Measurements from ENCODE around the gene SFMBT1.

Gene SFMBT1

DNA sequence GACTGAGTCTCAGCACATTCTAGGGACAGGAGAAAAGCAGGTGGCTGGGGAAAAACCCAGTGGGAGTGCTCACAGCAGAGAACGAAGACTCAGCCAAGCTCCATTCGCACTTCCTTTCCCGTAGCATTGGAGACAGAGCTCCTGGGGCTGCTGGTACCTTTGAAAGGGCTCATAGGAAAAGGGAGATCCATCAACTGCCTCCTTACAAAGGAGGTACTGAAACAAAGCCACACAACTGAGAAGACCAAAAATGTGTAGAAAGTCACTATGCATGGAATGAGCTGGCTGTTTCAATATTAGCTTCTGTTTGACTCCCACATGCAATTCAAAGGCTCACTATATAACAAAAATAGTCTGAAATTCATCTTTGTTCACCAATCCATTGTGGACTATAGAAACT is 165.4 kb downstream of the SFMBT1 start:
- DNase-seq: no peak

DNA sequence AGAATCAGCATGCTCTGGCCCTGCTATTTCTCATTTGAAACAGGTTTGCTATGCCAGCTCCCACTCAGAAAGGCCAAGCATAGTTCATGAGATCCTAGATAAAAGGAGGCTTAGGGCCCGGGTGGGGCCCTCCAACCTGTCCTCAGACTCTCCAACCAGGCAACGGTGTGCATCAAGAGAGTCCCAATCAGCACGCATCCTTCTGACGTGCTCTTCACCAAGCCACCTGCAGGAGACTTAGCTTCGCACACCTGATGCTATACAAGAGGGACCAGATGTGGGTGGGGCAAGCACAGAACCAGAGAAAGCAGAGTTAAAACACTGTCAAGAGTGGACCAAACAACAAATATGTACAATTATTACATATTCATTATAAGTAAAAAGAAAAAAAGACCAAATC is 165.8 kb downstream of the SFMBT1 start:
- DNase-seq: no peak

DNA sequence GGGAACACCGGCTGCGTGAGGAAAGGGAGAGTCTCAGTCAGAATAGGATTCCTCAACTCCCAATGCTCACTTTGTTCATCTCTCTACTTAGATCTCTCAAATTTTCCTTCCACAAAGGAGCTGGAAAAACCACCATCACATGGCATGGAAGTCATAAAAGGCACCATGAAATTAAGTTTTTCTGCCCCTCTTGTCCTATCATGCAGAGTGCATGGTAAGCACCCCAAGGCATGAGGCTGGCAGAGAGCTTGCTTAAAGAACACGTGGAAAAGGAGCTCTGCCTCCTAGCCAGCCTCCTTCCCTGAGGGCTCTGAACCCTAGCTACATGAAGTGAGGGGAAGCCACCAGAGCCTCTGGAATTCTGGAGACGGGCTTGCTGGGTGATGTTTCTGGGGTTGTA is 166.3 kb downstream of the SFMBT1 start:
- DNase-seq: no peak

DNA sequence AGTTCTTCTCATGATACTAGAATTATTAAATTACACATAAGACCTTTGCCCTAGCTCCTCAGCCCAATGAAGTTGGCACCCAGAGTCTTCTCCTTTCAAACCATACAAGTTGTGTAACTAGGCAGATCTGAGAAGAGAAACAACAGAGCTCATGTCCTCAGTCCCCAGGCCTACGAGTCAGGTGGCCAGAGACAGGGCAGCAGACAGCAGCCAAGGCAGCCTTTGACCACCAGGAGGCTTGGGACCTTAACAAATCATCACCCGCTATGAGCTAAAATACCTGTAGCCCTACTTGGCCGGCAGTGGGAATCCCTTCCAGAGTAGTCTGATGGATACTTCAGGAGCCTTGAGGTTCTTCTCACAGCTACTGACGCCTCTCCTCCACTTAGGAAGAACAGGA is 166.8 kb downstream of the SFMBT1 start:
- no peak for DNase-seq

DNA sequence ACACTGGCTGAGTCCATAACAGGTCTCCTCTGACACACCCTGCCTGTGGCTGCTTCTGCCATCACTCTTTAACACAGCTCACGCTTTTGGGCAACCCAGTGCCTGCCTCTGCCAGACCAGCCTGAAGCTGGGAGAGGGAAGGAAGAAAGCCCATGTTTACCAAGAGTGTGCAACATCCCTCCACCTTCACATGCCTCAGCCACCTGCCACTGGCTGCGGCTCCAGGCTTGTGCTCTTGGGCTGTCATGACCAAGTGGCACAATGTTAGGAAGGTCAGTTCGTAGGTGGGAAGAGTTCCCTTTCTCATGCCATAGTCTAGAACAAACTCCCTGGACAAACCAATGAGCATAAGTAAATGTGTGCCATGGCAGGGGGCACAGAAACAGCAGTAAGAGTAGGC is 168.8 kb downstream of the SFMBT1 start:
- no peak for DNase-seq

DNA sequence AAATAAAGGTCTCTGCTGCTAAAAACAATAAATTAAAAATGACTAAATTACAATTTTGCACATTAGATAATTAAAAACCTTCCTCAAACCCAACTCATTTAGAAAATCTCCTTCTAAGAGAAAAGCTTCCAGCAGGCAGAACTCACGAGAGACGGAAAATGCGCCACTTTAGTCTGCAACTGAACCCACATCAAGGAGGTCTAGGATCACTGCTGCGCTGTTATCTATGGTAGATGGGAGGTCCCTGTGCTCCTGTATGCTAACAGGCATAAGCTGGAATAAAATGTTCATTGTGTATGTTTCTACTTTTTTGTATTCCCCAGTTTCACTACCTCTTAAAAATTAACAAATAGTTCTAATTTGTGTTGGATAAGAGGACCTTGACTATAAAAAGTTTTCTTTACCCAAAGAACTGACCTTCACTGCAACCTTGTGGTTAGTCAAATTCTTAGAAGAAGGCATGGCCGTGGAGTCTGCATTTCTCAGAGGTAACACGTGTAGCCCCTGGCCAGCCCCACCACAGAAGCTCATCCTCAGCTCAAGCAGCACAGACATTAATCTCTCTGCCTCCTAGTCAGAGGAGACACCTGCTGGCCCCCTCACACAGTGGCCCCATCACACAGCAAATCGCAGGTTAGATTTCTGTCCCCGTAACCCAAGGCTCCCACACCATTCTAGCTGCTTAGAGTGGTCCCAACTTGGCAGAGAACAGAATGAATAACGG is 170.8 kb downstream of the SFMBT1 start:
- no peak for DNase-seq

DNA sequence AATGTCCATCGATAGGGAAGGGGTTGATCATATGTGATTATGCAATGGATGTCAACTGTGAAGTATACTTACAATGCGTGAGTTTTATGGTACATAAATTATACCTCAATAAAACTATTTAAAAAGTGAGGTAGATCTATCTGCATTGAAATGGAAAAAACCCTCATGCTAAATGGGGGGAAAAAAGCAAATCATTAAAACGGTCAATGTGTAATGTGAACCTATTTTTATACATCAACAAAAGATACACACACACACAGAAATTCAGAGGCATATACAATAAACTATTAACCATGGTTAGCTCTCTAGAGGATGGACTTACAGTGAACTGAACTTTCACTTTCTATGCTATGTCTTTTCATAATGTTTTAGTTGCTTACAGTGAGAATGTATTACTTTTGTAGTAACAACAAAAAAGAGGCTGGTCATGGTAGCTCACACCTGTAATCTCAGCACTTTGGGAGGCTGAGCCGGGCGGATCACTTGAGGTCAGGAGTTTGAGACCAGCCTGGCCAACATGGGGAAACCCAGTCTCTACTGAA is 171.6 kb downstream of the SFMBT1 start:
- DNase-seq: no peak

DNA sequence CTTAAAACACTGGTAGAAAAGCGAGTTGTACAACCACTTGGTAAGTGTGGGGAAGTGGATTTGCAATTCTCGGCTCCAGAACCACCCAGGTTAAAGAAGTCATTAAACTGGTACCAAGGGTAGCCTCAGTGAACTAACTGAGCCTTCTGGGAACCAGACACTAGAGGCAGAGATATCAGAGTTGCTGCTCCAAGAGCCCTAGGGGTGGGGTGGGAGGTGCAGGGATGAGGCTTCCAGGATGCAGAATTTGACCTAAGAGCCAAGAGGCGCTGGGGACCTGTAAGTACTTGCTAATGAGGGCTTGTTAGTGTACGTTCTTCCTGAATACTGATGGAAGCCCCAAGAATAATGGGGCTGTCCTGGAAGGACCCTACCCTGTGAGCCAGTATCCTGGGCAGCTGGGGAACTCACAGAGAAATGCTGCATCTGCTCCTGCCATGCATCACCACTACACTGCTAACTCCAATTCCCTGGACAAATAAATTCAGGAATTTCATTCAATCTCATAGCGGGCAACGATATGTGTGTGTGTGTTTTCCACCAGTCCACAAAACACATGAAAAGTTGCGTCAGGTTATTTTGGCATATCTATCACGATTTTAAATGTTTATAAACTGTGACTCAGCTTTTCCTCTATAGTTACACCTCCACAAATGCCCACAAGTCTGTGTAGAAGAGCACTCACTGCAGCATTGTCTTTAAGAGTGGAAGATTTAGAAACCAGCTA is 172.3 kb downstream of the SFMBT1 start:
- no peak for DNase-seq

DNA sequence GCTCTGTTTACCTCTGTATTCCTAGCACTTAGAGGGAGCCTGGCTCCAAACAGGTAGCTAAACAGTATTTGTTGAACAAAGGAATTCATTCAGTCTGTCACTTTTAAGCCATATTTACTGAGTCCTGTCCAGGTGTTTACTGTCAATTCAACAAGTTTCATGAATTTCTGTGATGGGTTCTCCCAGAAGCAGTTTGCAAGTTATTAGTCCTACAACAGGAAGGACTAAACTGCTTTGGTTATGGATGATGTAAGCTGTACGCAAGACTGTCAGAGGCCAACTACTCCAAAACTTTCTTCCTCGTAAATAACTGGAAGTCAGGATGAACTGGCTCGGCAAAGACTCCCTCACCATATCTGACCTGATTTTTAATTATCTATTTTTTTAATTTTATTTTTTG is 173.6 kb downstream of the SFMBT1 start:
- no peak for DNase-seq

DNA sequence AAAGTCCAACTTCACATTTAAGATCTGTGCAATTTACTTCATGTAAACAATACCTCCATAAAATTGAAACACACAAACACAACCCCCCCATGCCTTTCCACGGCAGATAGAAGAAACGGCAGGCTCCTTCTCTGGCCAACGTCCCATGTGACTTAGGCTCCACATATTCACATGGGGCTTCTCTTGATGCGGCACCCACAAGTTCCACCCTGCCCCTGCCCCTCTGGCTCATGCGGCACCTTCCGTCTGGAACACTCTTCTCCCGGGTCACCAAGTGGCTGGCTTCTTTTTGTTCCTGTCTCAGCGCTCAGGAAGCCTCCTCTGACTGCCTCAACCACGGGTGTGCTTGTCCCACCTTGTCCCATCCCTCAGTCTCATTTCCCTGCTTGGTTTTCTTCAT is 174.1 kb downstream of the SFMBT1 start:
- no peak for DNase-seq

DNA sequence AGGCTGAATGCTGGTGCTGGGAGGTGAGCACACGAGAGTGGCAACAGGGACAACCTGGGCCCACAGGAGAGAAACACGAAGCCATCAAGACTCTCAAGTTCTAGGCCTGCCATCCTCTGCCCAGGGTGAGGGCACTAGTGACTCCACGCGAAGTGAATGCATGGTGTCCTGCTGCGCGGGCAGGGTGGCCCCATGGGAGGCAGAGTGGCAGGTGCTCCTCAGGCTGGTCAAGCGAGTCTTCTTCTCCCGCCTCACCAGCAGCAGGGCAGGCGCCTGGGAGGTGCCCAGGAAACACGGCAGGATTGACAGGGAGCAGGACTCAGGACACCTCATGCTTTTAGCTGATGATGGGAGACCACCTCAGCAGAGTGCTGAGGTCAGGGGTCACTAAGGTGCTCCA is 175.4 kb downstream of the SFMBT1 start:
- DNase-seq: no peak

DNA sequence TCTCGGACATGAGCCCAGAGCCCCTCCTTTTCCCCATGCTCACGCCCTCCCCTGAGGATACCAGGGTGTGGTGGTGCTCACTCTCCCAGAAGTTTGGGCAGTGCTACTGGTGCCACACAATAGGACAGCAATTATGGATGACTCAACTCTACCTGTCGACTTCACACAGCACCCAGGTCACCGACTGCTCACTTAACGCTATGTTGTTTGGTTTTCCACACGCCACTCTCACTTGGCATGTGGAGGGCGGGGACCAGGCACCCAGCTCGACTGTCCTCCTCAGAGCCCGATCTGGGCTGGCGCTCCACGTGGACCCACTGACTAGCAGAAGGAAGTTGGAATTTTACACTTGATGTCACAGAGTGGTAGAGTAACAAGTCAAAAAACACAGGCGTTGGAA is 179.4 kb downstream of the SFMBT1 start:
- no peak for DNase-seq

DNA sequence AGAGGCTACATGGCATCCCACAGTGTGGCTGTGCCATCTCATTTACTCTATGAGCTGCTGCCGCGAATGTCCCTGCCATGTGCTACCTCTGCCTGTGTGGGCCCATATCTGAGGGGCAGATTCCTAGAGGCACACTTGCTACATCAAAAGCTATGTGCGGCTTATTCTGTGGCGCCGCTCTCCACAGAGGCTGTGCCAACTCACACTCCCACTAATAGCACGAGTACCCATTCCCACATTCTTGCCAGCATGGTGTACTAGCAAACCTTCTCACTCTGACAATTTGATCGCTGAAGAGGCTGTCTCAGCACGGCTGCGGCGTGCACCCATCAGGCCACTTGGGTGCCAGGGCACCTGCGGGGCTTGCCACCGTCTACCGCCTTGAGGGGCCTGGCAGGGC is 179.9 kb downstream of the SFMBT1 start:
- DNase-seq: no peak

DNA sequence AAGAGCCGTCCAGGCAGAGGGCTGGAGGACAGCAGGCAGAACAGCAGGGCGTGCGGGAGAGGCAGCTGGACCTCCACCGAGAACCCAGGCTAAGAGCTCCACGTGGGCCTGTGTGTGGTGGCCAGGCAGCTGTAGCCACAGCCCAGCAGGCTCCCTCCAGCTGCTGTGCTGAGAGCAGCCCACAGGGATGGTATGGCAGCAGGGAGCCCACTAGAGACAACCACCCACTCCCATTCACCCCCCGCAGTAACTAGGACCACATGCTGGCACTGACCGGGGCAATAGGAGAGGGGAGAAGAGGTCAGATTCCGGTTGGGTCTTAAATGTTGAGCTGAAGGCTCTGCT is 185.5 kb downstream of the SFMBT1 start:
- no peak for DNase-seq

DNA sequence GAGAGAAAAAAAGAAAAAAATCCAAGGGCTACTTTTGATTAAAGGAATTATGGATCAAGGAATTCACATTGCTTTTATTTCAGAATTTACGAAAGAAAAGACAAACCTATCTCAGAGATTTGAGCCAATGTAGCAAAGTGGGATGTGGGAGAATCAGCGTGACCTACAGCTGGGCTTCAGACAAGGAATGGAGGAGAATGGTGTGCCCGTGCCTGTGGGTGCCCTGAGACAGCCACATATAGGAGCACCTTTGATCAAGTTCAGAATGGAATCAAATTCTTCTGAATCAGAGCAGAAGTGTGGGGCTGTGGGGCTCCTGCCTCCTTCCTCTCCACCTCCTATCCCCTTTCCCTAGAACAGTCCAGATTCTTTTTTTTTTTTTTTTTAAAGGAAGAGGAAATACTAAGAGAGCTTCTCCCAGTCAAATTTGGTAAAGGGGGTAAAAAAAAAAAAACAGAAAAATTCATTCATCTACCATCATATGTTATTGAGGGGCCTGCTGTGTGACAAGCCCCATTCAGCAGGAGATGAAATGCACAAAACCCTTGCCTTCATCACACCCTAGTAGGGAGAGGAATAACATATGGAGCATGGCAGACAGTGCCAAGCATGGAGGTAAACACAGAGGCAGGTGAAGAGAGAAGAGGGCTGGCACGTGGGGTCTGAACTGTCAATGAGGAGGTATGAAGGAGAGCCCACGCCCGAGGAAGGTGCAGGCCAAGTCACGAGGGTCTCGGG is 186.0 kb downstream of the SFMBT1 start:
- DNase-seq: no peak

DNA sequence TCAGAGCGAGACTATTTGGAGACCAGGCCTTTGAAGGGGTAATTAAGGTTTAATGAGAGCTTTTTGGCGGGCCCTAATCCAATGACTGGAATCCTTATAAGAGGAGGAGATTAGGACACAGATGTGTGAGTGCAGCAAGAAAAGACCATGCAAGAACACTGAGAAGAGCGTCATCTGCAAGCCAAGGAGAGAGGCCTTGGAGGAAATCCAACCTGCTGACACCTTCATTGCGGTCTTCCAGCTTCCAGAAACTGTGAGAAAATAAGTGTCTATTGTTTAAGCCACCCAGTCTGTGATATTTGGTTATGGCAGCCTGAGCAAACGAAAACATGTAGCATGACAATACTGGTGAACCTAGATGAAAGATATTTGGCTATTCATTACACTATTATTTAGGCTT is 188.0 kb downstream of the SFMBT1 start:
- no peak for DNase-seq

DNA sequence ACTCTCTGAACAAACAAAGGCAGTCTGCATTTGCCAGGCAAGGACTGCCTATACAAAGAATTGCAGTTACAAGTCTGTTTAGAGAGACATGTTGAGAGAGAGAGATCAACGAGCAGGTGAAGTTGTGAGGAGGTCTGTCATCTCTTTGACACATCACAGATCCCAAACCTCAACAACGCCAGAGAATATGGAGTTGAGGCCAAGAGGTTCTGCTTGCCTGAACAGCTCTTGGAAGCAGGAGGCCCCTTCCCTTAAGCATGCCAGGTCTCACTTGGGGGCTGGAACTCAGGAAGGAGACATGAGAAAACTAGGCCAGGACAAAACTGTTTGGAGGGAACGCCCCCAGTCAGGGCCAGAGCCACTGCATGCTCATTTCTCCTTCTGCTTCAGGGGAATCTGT is 188.7 kb downstream of the SFMBT1 start:
- no peak for DNase-seq

DNA sequence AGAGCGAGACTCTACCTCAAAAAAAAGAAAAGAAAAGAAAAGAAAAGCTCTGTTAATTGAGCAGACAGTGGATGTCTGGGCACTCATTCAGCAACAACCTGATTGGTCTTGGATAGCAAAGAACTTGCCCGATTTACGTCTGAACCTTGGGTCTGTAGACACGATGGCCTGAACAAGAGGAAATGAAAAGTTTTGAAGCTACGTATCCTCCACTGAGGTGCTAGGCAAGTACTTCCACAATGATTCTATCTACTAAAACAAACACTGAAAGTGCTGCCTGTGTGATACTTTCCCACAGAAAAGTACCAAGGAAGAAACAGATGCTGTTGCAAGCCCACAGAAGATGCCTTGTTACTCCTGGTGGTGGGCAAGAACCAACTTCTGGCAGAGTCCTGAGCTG is 189.2 kb downstream of the SFMBT1 start:
- no peak for DNase-seq

DNA sequence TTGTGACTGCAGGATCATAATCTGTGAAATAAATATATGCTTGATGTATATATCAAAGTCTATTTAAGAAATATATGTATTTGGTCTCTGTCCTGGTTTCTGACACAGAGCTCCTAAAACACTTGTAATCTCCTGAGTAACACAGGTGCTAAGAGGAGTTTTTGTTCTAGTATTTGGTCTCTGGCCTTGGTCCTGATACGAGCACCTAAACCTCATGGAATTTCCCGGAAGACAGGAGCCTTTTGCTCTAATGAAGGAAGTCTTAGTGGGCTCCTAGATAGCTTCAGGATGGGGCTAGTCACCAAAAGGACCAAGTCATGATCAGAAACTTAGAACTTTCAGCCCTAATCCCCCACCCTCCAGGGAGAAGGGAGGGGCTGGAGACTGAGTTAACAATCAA is 191.9 kb downstream of the SFMBT1 start:
- DNase-seq: no peak
